Adipocyte (in vitro differentiated cells): ENCODE results near the gene SYVN1.
A peak's percentile ranks its signal among the peaks of the same experiment; 100 is the strongest.
"Not testable (repeated sequence)": the region's sequence is repeated elsewhere in the genome, so short reads cannot be mapped to it uniquely, and the experiment has no call there.

Source experiments
- DNase-seq: peaks from one replicate; pipeline ENCODE4 v3.0.0-alpha.2; 2015; ENCODE audit warnings: low read depth
- H3K27me3 ChIP-seq: replicated peaks from 2 replicates; pipeline ENCODE4 v1.7.0; 2013; ENCODE audit warnings: mild to moderate bottlenecking, low read length, moderate library complexity; ENCODE audit not compliant: control insufficient read depth, insufficient read depth
- H3K36me3 ChIP-seq: 2 replicates; pipeline ENCODE4 v1.7.0; 2013; ENCODE audit warnings: low read length, mild to moderate bottlenecking, moderate library complexity; ENCODE audit not compliant: control insufficient read depth, insufficient read depth, severe bottlenecking
- H3K4me1 ChIP-seq: 2 replicates; pipeline ENCODE4 v1.7.0; 2013; ENCODE audit warnings: mild to moderate bottlenecking, low read length, moderate library complexity; ENCODE audit not compliant: control insufficient read depth, insufficient read depth
- H3K4me3 ChIP-seq: 2 replicates; pipeline ENCODE4 v1.7.0; 2013; ENCODE audit warnings: mild to moderate bottlenecking, low read length, moderate library complexity
- H3K9ac ChIP-seq: 2 replicates; pipeline ENCODE4 v1.7.0; 2013; ENCODE audit warnings: mild to moderate bottlenecking, low read length, moderate library complexity
- H3K9me3 ChIP-seq: 2 replicates; pipeline ENCODE4 v1.7.0; 2013; ENCODE audit warnings: mild to moderate bottlenecking, low read length, moderate library complexity; ENCODE audit not compliant: control insufficient read depth

The SYVN1 gene

GRCh38 chr11:65134240-65134951 is at the start of gene SYVN1:
Gene SYVN1 (minus strand): TSS chr11:65134519. CDS start chr11:65133601, 918 bp downstream.
- H3K9me3 ChIP-seq, result no peaks in the 10 kb centered on the region
- peaks cover 16% of the 10 kb centered on the region for H3K4me1 ChIP-seq
- no peaks in the 10 kb centered on the region for H3K27me3 ChIP-seq
- H3K9ac ChIP-seq, result peak within 1 kb of the TSS; percentile 100
- peak within 1 kb of the TSS; percentile 97 for H3K4me3 ChIP-seq
- peaks cover 36% of the 10 kb centered on the region for H3K36me3 ChIP-seq
- peak; percentile 96 for DNase-seq

DNA sequence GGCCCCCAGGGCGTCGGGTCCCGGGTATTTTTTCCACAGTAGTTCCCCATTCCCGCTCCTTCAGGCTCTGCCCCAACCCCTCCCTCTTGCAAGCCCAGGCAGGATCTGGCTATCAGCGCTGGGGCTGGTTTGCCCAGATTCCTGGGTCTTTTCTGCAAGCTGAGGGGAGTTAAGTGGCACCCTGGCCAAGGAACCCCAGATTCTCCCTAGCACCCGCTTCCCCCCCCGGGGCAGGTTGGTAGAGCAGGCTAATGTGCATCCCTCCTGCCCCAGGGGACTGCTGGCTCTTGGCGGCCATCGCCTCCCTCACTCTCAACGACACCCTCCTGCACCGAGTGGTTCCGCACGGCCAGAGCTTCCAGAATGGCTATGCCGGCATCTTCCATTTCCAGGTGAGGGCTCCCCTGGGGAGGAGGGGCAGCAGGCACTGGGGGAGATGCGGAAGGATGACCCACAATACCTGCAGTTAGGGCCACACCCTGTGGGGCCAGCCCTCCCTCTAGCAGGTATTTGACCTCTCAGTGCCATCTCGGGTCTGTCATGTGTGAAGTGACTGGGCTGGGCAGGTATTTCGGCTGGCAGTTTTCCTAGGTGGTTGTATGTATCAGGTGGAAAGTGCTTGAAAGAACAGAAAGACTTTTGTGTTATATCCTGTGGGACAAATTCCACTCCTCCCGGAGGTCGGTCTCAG is 49.0 kb upstream of the SYVN1 start:
- peaks cover 29% of the 10 kb centered on the region for H3K36me3 ChIP-seq
- peaks cover 12% of the 10 kb centered on the region for H3K4me1 ChIP-seq
- DNase-seq, result no peak
- H3K4me3 ChIP-seq, result peak overlapping the region; percentile 95
- peak overlapping the region; percentile 97 for H3K9ac ChIP-seq
- H3K9me3 ChIP-seq, result no peaks in the 10 kb centered on the region
- H3K27me3 ChIP-seq, result no peaks in the 10 kb centered on the region

GRCh38 chr11:65182258-65183170 is 48.2 kb upstream of the SYVN1 start:
- peak; percentile 40 for DNase-seq
- peak overlapping the region; percentile 95 for H3K4me3 ChIP-seq

DNA sequence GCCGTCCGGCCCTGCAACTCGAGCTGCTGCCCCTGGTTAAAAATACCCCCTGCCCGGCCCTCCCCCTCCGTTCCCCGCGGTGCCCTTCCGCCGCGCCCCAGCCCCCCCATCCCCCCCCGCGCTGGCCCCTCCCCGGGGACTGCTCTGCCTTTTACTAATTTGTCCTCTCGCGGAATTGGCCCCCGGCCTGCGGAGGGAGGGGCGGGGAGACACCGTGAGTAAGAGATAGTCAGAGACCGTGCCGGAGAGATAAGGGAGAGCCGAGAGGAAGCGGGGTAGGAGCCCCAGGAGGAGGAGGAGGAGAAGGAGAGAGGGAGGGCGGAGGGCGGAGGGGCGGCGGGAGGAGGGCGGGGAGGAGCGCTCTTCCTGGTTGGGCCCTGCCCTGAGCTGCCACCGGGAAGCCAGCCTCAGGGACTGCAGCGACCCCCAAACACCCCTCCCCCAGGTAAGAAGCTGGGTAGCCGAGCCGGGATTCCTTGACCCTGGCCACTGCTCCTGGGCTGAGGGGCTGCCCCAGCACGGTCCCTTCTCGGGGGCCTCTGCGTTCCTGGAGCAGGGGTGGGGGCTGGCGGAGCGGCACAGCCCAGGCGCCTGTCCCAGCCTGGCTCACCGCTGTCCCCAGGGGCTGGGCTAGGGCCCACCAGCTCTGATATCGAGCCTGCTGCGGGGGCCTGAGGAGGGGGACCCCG is 47.4 kb upstream of the SYVN1 start, which contains the start of gene CAPN1:
CAPN1 (plus strand) TSS at position 360 of the 689 bp plus-strand sequence. CDS start 774 bp downstream, outside the sequence.
- peak within 1 kb of the TSS; percentile 97 for H3K9ac ChIP-seq
- H3K36me3 ChIP-seq, result peaks cover 14% of the 10 kb centered on the region
- peak within 1 kb of the TSS; percentile 95 for H3K4me3 ChIP-seq
- no peaks in the 10 kb centered on the region for H3K9me3 ChIP-seq
- H3K27me3 ChIP-seq, result no peaks in the 10 kb centered on the region
- peaks cover 12% of the 10 kb centered on the region for H3K4me1 ChIP-seq
- DNase-seq, result peak; percentile 85

More at GRCh38 chr11:65182258-65183170, 48.2 kb upstream of the SYVN1 start:
- Histone ChIP-seq H3K9me3 (no peaks in the 10 kb centered on the region), H3K4me1 (peaks cover 12% of the 10 kb centered on the region), H3K36me3 (peaks cover 22% of the 10 kb centered on the region), H3K27me3 (no peaks in the 10 kb centered on the region), H3K9ac (peak overlapping the region; percentile 97)

DNA sequence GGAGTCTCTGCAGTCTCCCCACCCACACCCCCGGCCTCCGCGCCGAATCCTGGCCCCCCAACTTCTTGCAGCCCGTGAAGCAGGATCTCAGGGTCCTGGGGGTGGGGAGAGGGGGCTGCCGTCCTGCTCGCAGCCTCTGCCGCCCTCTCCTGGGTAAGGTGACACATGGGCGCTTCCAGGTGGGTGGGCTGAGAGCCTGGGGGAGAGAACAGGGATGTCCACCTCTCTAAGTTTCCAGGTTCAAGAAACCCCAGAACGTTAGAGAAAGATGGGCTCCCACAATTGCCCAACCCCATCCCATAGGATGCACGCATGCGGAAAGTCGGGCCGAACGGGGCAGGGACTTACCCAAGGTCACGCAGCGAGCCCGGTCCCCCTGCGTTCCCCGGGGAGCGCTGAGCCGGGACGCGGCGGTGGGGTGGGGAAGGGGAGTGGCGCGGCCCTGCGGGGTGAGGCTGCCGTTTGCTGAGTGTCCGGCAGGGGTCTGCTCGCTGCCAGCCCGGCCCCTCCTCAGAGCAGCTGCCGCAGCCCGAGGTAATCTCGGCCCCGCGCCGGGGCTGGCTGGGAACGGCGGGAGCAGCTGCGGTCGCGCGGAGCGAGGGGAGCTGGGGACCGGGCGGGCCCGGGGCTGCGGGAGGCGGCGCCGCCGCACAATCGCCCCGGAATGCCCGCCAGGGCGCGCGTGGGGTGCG is 46.7 kb upstream of the SYVN1 start:
- Histone ChIP-seq H3K9ac (peak overlapping the region; percentile 97), H3K36me3 (peaks cover 7% of the 10 kb centered on the region), H3K4me1 (peaks cover 12% of the 10 kb centered on the region), H3K9me3 (no peaks in the 10 kb centered on the region), H3K4me3 (peak overlapping the region; percentile 95), H3K27me3 (no peaks in the 10 kb centered on the region)
- DNase-seq, result peak; percentile 89

DNA sequence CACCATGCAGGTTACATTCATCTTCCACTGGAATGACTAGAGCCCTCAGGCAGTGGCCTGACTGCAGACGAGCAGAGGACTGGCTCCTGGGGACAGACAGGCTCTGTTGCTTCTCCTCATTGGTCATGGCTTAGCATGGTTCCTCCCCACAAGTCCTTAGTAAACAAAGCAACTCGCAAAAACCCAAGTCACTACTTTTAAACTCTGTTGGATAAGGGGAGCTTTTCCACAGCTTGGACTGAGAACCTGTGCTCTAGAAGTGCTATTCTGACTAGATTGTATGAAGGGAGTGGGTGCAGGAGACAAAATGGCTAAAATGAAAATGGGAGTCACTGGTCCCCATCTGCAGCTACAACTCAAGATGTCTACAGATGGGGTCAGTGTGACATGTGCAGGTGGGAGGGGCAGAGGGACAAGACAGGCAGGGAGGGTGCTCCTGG is 40.3 kb upstream of the SYVN1 start:
- H3K9me3 ChIP-seq, DNase-seq, H3K9ac ChIP-seq, H3K27me3 ChIP-seq, H3K4me1 ChIP-seq, H3K36me3 ChIP-seq, H3K4me3 ChIP-seq: not testable (repeated sequence)

- Histone ChIP-seq H3K27me3 (no peaks in the 10 kb centered on the region), H3K36me3 (no peaks in the 10 kb centered on the region), H3K4me1 (peaks cover 4% of the 10 kb centered on the region), H3K9me3 (no peaks in the 10 kb centered on the region), H3K4me3 (no peak overlapping the region), H3K9ac (no peak overlapping the region)
- no peak for DNase-seq
These were observed 38.3 kb upstream of the SYVN1 start for GRCh38 chr11:65172600-65172999.

- no peaks in the 10 kb centered on the region for H3K27me3 ChIP-seq
- H3K36me3 ChIP-seq, result no peaks in the 10 kb centered on the region
- no peaks in the 10 kb centered on the region for H3K9me3 ChIP-seq
- H3K9ac ChIP-seq, result no peak within 1 kb of the TSS
- peaks cover 13% of the 10 kb centered on the region for H3K4me1 ChIP-seq
- no peak for DNase-seq
- H3K4me3 ChIP-seq, result no peak within 1 kb of the TSS
These were observed 35.8 kb upstream of the SYVN1 start, which contains the start of gene SPDYC for GRCh38 chr11:65170058-65170534. Gene SPDYC (plus strand): TSS chr11:65170233. CDS start chr11:65171358, 1,125 bp downstream.

GRCh38 chr11:65169164-65169641 is 34.9 kb upstream of the SYVN1 start:
- DNase-seq, result no peak
- H3K4me1 ChIP-seq, result peaks cover 10% of the 10 kb centered on the region
- H3K9ac ChIP-seq, result no peak overlapping the region
- H3K36me3 ChIP-seq, result no peaks in the 10 kb centered on the region
- no peaks in the 10 kb centered on the region for H3K27me3 ChIP-seq
- no peaks in the 10 kb centered on the region for H3K9me3 ChIP-seq
- no peak overlapping the region for H3K4me3 ChIP-seq

GRCh38 chr11:65167656-65168055 is 33.3 kb upstream of the SYVN1 start:
- DNase-seq, result no peak
- Histone ChIP-seq H3K27me3 (no peaks in the 10 kb centered on the region), H3K36me3 (no peaks in the 10 kb centered on the region), H3K4me3 (no peak overlapping the region), H3K9me3 (no peaks in the 10 kb centered on the region), H3K4me1 (peaks cover 9% of the 10 kb centered on the region), H3K9ac (no peak overlapping the region)
